SK-N-SH treated with all-trans-retinoic acid at 6 μM for 48 hours (cell line): ENCODE results near the gene ABO.
"Not testable (repeated sequence)": the region's sequence is repeated elsewhere in the genome, so short reads cannot be mapped to it uniquely, and the experiment has no call there.

Experiments
- RARB ChIP-seq: fragments of 250-450 bp; sonication (Bioruptor Pico); IDR thresholded peaks from 2 replicates; pipeline ENCODE4 v1.8.0; 2021; ENCODE audit warnings: mild to moderate bottlenecking, moderate library complexity
- SNAI2 ChIP-seq: fragments of 250-450 bp; sonication (Bioruptor Pico); IDR thresholded peaks from 2 replicates; pipeline ENCODE4 v1.5.0; 2020; ENCODE audit warnings: mild to moderate bottlenecking, moderate library complexity
- TCF4 ChIP-seq: fragments of 250-450 bp; sonication (Bioruptor Pico); IDR thresholded peaks from 2 replicates; pipeline ENCODE4 v1.8.0; 2021; ENCODE audit warnings: mild to moderate bottlenecking, moderate library complexity, borderline replicate concordance
- ZC3H10 ChIP-seq: fragments of 250-450 bp; sonication (Bioruptor Pico); IDR thresholded peaks from 2 replicates; pipeline ENCODE4 v1.5.1; 2021; ENCODE audit warnings: mild to moderate bottlenecking, moderate library complexity
- TF ChIP-seq, protein P1 (sequence below): fragments of 250-450 bp; sonication (Bioruptor Pico); IDR thresholded peaks from 2 replicates; pipeline ENCODE4 v1.5.1; 2021; ENCODE audit warnings: mild to moderate bottlenecking, moderate library complexity
- TF ChIP-seq, protein P2 (sequence below): fragments of 250-450 bp; sonication (Bioruptor Pico); IDR thresholded peaks from 2 replicates; pipeline ENCODE4 v1.8.0; 2020; ENCODE audit warnings: mild to moderate bottlenecking, moderate library complexity, borderline replicate concordance
- TF ChIP-seq, protein P3 (sequence below): fragments of 250-450 bp; sonication (Bioruptor Pico); IDR thresholded peaks from 2 replicates; pipeline ENCODE4 v1.5.1; 2020; ENCODE audit warnings: low read depth, mild to moderate bottlenecking, moderate library complexity

DNA sequence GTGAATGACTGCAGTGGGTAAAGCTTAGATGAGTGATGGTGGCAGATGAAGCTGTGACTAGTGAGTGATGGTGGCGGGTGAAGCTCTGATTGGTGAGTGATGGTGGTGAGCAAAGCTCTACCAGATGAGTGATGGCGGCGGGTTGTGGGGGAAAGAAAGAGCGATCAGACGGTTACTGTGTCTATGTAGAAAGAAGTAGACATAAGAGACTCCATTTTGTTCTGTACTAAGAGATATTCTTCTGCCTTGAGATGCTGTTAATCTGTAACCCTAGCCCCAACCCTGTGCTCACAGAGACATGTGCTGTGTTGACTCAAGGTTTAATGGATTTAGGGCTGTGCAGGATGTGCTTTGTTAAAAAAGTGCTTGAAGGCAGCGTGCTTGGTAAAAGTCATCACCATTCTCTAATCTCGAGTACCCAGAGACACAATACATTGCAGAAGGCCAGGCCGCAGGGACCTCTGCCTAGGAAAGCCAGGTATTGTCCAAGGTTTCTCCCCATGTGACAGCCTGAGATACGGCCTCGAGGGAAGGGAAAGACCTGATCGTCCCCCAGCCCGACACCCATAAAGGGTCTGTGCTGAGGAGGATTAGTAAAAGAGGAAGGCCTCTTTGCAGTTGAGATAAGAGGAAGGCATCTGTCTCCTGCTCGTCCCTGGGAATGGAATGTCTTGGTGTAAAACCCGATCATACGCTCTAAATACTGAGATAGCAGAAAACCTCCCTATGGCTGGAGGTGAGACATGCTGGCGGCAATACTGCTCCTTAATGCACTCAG lies 8.4 kb upstream of the ABO start:
- TF ChIP-seq, protein P1, sequence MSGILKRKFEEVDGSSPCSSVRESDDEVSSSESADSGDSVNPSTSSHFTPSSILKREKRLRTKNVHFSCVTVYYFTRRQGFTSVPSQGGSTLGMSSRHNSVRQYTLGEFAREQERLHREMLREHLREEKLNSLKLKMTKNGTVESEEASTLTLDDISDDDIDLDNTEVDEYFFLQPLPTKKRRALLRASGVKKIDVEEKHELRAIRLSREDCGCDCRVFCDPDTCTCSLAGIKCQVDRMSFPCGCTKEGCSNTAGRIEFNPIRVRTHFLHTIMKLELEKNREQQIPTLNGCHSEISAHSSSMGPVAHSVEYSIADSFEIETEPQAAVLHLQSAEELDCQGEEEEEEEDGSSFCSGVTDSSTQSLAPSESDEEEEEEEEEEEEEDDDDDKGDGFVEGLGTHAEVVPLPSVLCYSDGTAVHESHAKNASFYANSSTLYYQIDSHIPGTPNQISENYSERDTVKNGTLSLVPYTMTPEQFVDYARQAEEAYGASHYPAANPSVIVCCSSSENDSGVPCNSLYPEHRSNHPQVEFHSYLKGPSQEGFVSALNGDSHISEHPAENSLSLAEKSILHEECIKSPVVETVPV (CRISPR knock-in tag): not testable (repeated sequence)
- TF ChIP-seq TCF4; ZC3H10 (CRISPR knock-in tag); SNAI2; RARB: not testable (repeated sequence)
- TF ChIP-seq, protein P2, sequence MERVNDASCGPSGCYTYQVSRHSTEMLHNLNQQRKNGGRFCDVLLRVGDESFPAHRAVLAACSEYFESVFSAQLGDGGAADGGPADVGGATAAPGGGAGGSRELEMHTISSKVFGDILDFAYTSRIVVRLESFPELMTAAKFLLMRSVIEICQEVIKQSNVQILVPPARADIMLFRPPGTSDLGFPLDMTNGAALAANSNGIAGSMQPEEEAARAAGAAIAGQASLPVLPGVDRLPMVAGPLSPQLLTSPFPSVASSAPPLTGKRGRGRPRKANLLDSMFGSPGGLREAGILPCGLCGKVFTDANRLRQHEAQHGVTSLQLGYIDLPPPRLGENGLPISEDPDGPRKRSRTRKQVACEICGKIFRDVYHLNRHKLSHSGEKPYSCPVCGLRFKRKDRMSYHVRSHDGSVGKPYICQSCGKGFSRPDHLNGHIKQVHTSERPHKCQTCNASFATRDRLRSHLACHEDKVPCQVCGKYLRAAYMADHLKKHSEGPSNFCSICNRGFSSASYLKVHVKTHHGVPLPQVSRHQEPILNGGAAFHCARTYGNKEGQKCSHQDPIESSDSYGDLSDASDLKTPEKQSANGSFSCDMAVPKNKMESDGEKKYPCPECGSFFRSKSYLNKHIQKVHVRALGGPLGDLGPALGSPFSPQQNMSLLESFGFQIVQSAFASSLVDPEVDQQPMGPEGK (CRISPR knock-in tag): not testable (repeated sequence)
- TF ChIP-seq, protein P3, sequence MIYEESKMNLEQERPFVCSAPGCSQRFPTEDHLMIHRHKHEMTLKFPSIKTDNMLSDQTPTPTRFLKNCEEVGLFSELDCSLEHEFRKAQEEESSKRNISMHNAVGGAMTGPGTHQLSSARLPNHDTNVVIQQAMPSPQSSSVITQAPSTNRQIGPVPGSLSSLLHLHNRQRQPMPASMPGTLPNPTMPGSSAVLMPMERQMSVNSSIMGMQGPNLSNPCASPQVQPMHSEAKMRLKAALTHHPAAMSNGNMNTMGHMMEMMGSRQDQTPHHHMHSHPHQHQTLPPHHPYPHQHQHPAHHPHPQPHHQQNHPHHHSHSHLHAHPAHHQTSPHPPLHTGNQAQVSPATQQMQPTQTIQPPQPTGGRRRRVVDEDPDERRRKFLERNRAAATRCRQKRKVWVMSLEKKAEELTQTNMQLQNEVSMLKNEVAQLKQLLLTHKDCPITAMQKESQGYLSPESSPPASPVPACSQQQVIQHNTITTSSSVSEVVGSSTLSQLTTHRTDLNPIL (CRISPR knock-in tag): not testable (repeated sequence)
